SK-N-SH (cell line): ENCODE measurements around the gene PLA2G2F. TPM values are rescaled to one million over a fixed set of nuclear protein-coding genes. Genes with fewer than 3 reads are reported as not detected.

Source experiments
- CTCF ChIA-PET: fragments of 300-600, 350-600 bp; formaldehyde crosslinking; extraction: SDS; loops from one replicate; lab custom pipeline; 2021; lab: Yijun Ruan, JAX
- POLR2A ChIA-PET: fragments of 350-600 bp; sonication (Branson Sonifier 250); formaldehyde crosslinking; extraction: SDS; loops from one replicate; lab custom pipeline; 2020; ENCODE audit warnings: antibody characterized with exemption, inconsistent platforms; lab: Yijun Ruan, JAX
- DNase-seq: peaks from one replicate; pipeline ENCODE4 v3.0.0; 2012
- H2AFZ ChIP-seq: fragments of 200-600 bp; sonication (generic); 2 replicates; pipeline ENCODE4 v1.8.1; 2016; ENCODE audit warnings: antibody characterized with exemption, mild to moderate bottlenecking, low read depth
- H3F3A ChIP-seq: fragments of 200-600 bp; sonication (generic); replicated peaks from 2 replicates; pipeline ENCODE3; 2016; ENCODE audit warnings: antibody characterized with exemption, mild to moderate bottlenecking; ENCODE audit not compliant: insufficient read depth
- H3K27ac ChIP-seq, 2 experiments: fragments of 200-500 bp in 1 of 2; fragments of 200-600 bp in 1 of 2; sonication (Bioruptor generic) in 1 of 2; sonication (generic), shearing (Covaris generic) in 1 of 2; 2 replicates each; pipeline versions ENCODE4 v1.5.1 to v1.6.1; 2014 to 2016; ENCODE audit warnings: low read depth in 2 of 2, inconsistent platforms in 1 of 2, low read length in 1 of 2, mild to moderate bottlenecking in 1 of 2, mixed read lengths in 1 of 2
- H3K27me3 ChIP-seq: fragments of 200-600 bp; sonication (generic), shearing (Covaris generic); 2 replicates; pipeline ENCODE4 v1.6.1; 2016; ENCODE audit warnings: mixed run types; ENCODE audit not compliant: insufficient read depth
- H3K36me3 ChIP-seq, 2 experiments: fragments of 200-500 bp in 1 of 2; fragments of 200-600 bp in 1 of 2; sonication (Bioruptor generic) in 1 of 2; sonication (generic) in 1 of 2; replicated peaks in 1 of 2; 2 replicates each; pipeline versions ENCODE3 to v1.5.1; 2014 to 2016; ENCODE audit warnings: low read length in 1 of 2, mild to moderate bottlenecking in 1 of 2; ENCODE audit not compliant: insufficient read depth in 2 of 2, control insufficient read depth in 1 of 2
- H3K4me1 ChIP-seq, 2 experiments: fragments of 200-500 bp in 1 of 2; fragments of 200-600 bp in 1 of 2; sonication (Bioruptor generic) in 1 of 2; sonication (generic), shearing (Covaris generic) in 1 of 2; 2 replicates each; pipeline versions ENCODE4 v1.5.1 to v1.6.1; 2014 to 2016; ENCODE audit warnings: low read depth in 1 of 2, low read length in 1 of 2, mixed run types in 1 of 2; ENCODE audit not compliant: insufficient read depth in 2 of 2, control insufficient read depth in 1 of 2
- H3K4me2 ChIP-seq: fragments of 200-600 bp; sonication (generic), shearing (Covaris generic); 2 replicates; pipeline ENCODE4 v1.6.1; 2017; ENCODE audit warnings: mixed run types
- H3K4me3 ChIP-seq, 2 experiments: fragments of 200-500 bp in 1 of 2; fragments of 200-600 bp in 1 of 2; sonication (Bioruptor generic) in 1 of 2; sonication (generic), shearing (Covaris generic) in 1 of 2; 2 replicates each; pipeline versions ENCODE4 v1.5.1 to v1.8.1; 2014 to 2016; ENCODE audit warnings: low read depth in 2 of 2, inconsistent platforms in 1 of 2, low read length in 1 of 2, mild to moderate bottlenecking in 1 of 2, mixed read lengths in 1 of 2, moderate library complexity in 1 of 2
- H3K79me2 ChIP-seq: fragments of 200-600 bp; sonication (generic); 2 replicates; pipeline ENCODE4 v1.8.1; 2017; ENCODE audit warnings: mild to moderate bottlenecking; ENCODE audit not compliant: insufficient read depth
- H3K9ac ChIP-seq: fragments of 200-600 bp; sonication (generic); 2 replicates; pipeline ENCODE4 v1.6.1; 2017; ENCODE audit warnings: mixed run types
- H3K9me2 ChIP-seq: fragments of 200-600 bp; sonication (generic); 2 replicates; pipeline ENCODE4 v1.6.1; 2017; ENCODE audit warnings: mixed run types
- H3K9me3 ChIP-seq: fragments of 200-600 bp; sonication (generic); 2 replicates; pipeline ENCODE4 v1.6.1; 2017; ENCODE audit warnings: mixed run types, mild to moderate bottlenecking, moderate library complexity
- H4K20me1 ChIP-seq: fragments of 200-600 bp; sonication (generic); 2 replicates; pipeline ENCODE4 v1.6.1; 2017; ENCODE audit warnings: mild to moderate bottlenecking, mixed run types; ENCODE audit not compliant: insufficient read depth
- CTCF ChIP-seq: fragments of 200-600 bp; sonication (generic); IDR thresholded peaks from 2 replicates; pipeline ENCODE4 v1.6.1; 2017; ENCODE audit warnings: antibody characterized with exemption, mild to moderate bottlenecking, moderate library complexity
- FOXJ3 ChIP-seq: sonication (generic); formaldehyde crosslinking; IDR thresholded peaks from 2 replicates; pipeline ENCODE4 v1.5.1; 2020; ENCODE audit warnings: mild to moderate bottlenecking, missing genetic modification reagents
- JUND ChIP-seq: IDR thresholded peaks from 2 replicates; pipeline ENCODE4 v1.4.0; 2012
- MXI1 ChIP-seq: IDR thresholded peaks from 2 replicates; pipeline ENCODE4 v1.6.1; 2012; ENCODE audit warnings: mild to moderate bottlenecking, low read depth, low read length, improper control_type of control experiment
- NRF1 ChIP-seq: IDR thresholded peaks from 2 replicates; pipeline ENCODE4 v1.6.1; 2012; ENCODE audit warnings: low read depth, mild to moderate bottlenecking, low read length
- POLR2AphosphoS5 ChIP-seq: IDR thresholded peaks from 2 replicates; pipeline ENCODE4 v1.6.1; 2012; ENCODE audit warnings: low read depth, low read length
- RAD21 ChIP-seq: IDR thresholded peaks from 2 replicates; pipeline ENCODE4 v1.6.1; 2012; ENCODE audit warnings: mild to moderate bottlenecking, low read length
- RCOR1 ChIP-seq: fragments of 150-350 bp; IDR thresholded peaks from 2 replicates; pipeline ENCODE4 v1.6.1; 2017; ENCODE audit warnings: antibody characterized with exemption, low read length
- RXRA ChIP-seq: IDR thresholded peaks from 2 replicates; pipeline ENCODE4 v1.4.0; 2012; ENCODE audit warnings: low read depth, mild to moderate bottlenecking, borderline replicate concordance
- SIN3A ChIP-seq: IDR thresholded peaks from 2 replicates; pipeline ENCODE4 v1.6.1; 2012; ENCODE audit warnings: low read depth, mild to moderate bottlenecking, low read length, moderate library complexity, borderline replicate concordance
- SMC3 ChIP-seq: IDR thresholded peaks from 2 replicates; pipeline ENCODE4 v1.6.1; 2012; ENCODE audit warnings: low read depth, low read length, improper control_type of control experiment
- TAF1 ChIP-seq: IDR thresholded peaks from 2 replicates; pipeline ENCODE4 v1.6.1; 2012; ENCODE audit warnings: low read depth, mild to moderate bottlenecking, low read length, moderate library complexity, borderline replicate concordance
- USF2 ChIP-seq: fragments of 150-350 bp; IDR thresholded peaks from 2 replicates; pipeline ENCODE4 v1.6.1; 2017; ENCODE audit warnings: antibody characterized with exemption, low read length, low read depth, borderline replicate concordance
- YY1 ChIP-seq: IDR thresholded peaks from 2 replicates; pipeline ENCODE4 v1.4.0; 2012; ENCODE audit warnings: low read depth, mild to moderate bottlenecking
- WGBS: methylation state at CpG from one replicate; pipeline ENCODE4 v1.1.6; 2017; ENCODE audit warnings: low lambda C conversion rate; 5-methylcytosine and 5-hydroxymethylcytosine counted together
- polyA plus RNA-seq, 3 experiments: library from polyadenylated mRNA; depleted of rRNA; stranded (reverse); fragments of >200 nt; gene quantifications; 2 replicates each; pipeline ENCODE4 v1.2.3, GENCODE V29; 2012
- TF ChIP-seq, protein P1 (sequence below): IDR thresholded peaks from 2 replicates; pipeline ENCODE4 v1.4.0; 2012; ENCODE audit warnings: low read depth, borderline replicate concordance

PLA2G2F gene
- polyA plus RNA-seq, 1 of the 3 experiments (the other 2 are of a cell fraction): not detected

DNA sequence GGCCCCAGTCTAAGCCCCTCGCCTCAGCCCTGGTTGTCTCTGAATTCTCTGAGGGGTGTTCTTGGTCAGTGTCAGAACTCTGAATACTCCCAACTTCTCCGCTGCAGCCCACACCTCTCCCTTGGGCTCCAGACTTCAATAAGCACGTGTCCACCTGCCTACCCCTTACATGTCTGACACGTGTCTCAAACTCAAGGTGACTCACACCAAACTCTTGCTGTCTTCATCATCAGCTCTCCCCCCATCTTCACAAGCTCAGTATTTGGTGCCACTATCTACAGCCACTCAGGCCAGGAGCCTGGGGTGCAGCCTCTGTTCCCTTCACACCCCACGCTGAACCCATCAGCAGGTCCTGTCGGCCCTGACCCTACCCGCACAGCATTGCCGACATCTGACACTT, 28.0 kb downstream of the PLA2G2F start:
- Histone ChIP-seq H3K4me1 (no peaks in the 10 kb centered on the region; a peak in 1 of 4 replicates), H3K79me2 (no peaks in the 10 kb centered on the region), H3K9ac (no peak overlapping the region), H3K9me2 (no peaks in the 10 kb centered on the region), H3K4me3 (no peak overlapping the region), H2AFZ (no peak overlapping the region), H3K9me3 (no peaks in the 10 kb centered on the region), H3K36me3 (no peaks in the 10 kb centered on the region), H3K4me2 (no peak overlapping the region), H3K27ac (no peak overlapping the region), H3F3A (no peaks in the 10 kb centered on the region), H3K27me3 (no peaks in the 10 kb centered on the region; the same call in 1 of the 2 replicates), H4K20me1 (no peaks in the 10 kb centered on the region)
- no peak for TF ChIP-seq FOXJ3 (CRISPR knock-in tag)
- TF ChIP-seq, protein P1, sequence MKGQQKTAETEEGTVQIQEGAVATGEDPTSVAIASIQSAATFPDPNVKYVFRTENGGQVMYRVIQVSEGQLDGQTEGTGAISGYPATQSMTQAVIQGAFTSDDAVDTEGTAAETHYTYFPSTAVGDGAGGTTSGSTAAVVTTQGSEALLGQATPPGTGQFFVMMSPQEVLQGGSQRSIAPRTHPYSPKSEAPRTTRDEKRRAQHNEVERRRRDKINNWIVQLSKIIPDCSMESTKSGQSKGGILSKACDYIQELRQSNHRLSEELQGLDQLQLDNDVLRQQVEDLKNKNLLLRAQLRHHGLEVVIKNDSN: no peak
- TF ChIP-seq POLR2AphosphoS5: no peak
- TF ChIP-seq CTCF: no peak
- TF ChIP-seq TAF1: no peak
- ChIA-PET POLR2A (interaction anchor here (0.6 kb wide), 1 partner anchor 13 kb away, joined by 3 read pairs; no protein-coding TSS in a partner anchor), CTCF (interaction anchor here (1.2 to 8.5 kb wide), 6 partner anchors 15 to 264 kb away, joined by 3 to 75 read pairs (median 4); no protein-coding TSS in a partner anchor)
- DNase-seq: no peak
- 49% methylated on average over 8 of the region's 8 CpGs for WGBS

DNA sequence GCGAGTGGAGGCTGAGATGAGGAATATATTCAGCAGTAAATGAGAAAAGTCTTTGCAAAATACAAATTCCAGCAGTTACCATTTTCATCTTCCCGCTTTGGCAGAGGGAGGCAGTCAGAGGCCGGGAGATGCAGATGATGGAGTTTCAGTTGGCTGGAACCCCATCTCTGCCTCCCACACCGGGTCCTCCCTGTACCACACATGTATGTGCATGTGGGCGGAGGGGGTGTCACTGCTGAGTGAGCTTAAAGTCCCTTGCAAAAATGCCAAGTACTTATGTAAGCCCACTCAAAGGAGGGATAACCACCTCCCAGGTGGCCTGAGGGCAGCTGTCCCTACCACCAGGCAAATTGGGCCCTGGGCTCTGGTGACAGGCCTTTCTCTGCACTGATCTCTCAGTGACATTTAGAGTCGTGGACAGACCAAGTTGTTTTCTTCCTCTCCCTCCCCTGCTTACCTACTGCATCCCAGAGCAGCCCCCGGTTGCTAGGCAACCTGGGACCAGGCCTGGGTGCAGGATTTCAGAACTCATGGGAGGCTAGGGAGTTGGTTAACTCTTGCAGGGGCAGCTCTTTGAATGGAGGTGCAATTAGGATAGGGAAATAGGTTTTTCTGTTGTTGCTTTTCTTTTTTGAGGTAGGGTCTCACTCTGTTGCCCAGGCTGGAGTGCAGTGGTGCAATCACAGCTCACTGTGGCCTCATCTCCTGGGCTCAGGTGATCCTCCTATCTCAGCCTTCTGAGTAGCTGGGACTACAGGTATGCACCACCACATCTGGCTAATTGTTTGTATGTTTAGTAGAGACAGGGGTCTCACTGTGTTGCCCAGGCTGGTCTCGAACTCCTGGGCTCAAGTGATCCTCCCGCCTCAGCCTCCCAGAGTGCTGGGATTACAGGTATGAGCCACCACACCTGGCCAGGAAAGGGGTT, 29.7 kb downstream of the PLA2G2F start:
- H3K4me1 ChIP-seq: no peaks in the 10 kb centered on the region; a peak in 1 of 4 replicates
- H4K20me1 ChIP-seq: no peaks in the 10 kb centered on the region
- H3K9me2 ChIP-seq: no peaks in the 10 kb centered on the region
- CTCF ChIA-PET: interaction anchor here (0.9 to 8.5 kb wide), 9 partner anchors 10 to 315 kb away, joined by 3 to 75 read pairs (median 3); no protein-coding TSS in a partner anchor
- no peaks in the 10 kb centered on the region for H3K36me3 ChIP-seq
- no peaks in the 10 kb centered on the region for H3F3A ChIP-seq
- TF ChIP-seq MXI1: no peak
- no peak for TF ChIP-seq SMC3
- no peak for TF ChIP-seq USF2
- no peak for TF ChIP-seq NRF1
- TF ChIP-seq RCOR1: no peak
- no peak for TF ChIP-seq RXRA
- no peak for TF ChIP-seq RAD21
- no peak for TF ChIP-seq SIN3A
- TF ChIP-seq YY1: no peak
- TF ChIP-seq POLR2AphosphoS5: no peak
- no peak for TF ChIP-seq JUND
- no peak overlapping the region for H2AFZ ChIP-seq
- no peak overlapping the region for H3K4me3 ChIP-seq
- POLR2A ChIA-PET: no interaction called here
- DNase-seq: peak; percentile 59
- WGBS: 38% methylated on average over 9 of the region's 9 CpGs
- no peak overlapping the region for H3K27ac ChIP-seq
- no peaks in the 10 kb centered on the region for H3K9me3 ChIP-seq
- no peaks in the 10 kb centered on the region for H3K79me2 ChIP-seq
- no peak overlapping the region for H3K4me2 ChIP-seq
- H3K9ac ChIP-seq: no peak overlapping the region
- H3K27me3 ChIP-seq: no peaks in the 10 kb centered on the region; the same call in 1 of the 2 replicates
